H1 (cell line): Measurements from ENCODE around the gene MARK3. TPM values are rescaled to one million over a fixed set of nuclear protein-coding genes. Genes with fewer than 3 reads are reported as not detected.

ENCODE experiments used
- BCL11A ChIP-seq, 2 experiments: IDR thresholded peaks; one replicate each; pipeline ENCODE4 v1.6.1; 2011; ENCODE audit warnings: low read depth in 2 of 2, low read length in 2 of 2, mild to moderate bottlenecking in 2 of 2
- EGR1 ChIP-seq: IDR thresholded peaks from 2 replicates; pipeline ENCODE4 v1.6.1; 2011; ENCODE audit warnings: low read depth, low read length, borderline replicate concordance
- EZH2 ChIP-seq: fragments of 200-600 bp; sonication (generic); IDR thresholded peaks from 2 replicates; pipeline ENCODE4 v1.7.1; 2012; ENCODE audit warnings: low read depth, mild to moderate bottlenecking, moderate library complexity, low read length, inconsistent platforms; ENCODE audit not compliant: severe bottlenecking
- GABPA ChIP-seq: IDR thresholded peaks from 2 replicates; pipeline ENCODE4 v1.6.1; 2011; ENCODE audit warnings: mild to moderate bottlenecking, low read length, moderate library complexity, borderline replicate concordance; ENCODE audit not compliant: insufficient read depth
- GTF2F1 ChIP-seq: IDR thresholded peaks from 2 replicates; pipeline ENCODE4 v1.6.1; 2012; ENCODE audit warnings: low read depth, low read length, improper control_type of control experiment, borderline replicate concordance
- HDAC2 ChIP-seq, 2 experiments: fragments of 300-600 bp in 1 of 2; sonication (generic) in 1 of 2; IDR thresholded peaks; 2 replicates each; pipeline ENCODE4 v1.6.1; 2011 to 2012; ENCODE audit warnings: low read depth in 2 of 2, low read length in 2 of 2, mild to moderate bottlenecking in 2 of 2, moderate library complexity in 2 of 2, borderline replicate concordance in 1 of 2, inconsistent platforms in 1 of 2
- HDAC6 ChIP-seq: IDR thresholded peaks from one replicate; pipeline ENCODE4 v1.7.1; 2012; ENCODE audit warnings: low read depth, mild to moderate bottlenecking, inconsistent platforms, low read length, moderate library complexity
- JUN ChIP-seq: IDR thresholded peaks from 2 replicates; pipeline ENCODE4 v1.6.1; 2011; ENCODE audit warnings: low read depth, mild to moderate bottlenecking, improper control_type of control experiment, low read length
- POLR2AphosphoS5 ChIP-seq: IDR thresholded peaks from 2 replicates; pipeline ENCODE4 v1.6.1; 2011; ENCODE audit warnings: low read depth, low read length
- RBBP5 ChIP-seq: IDR thresholded peaks from 2 replicates; pipeline ENCODE4 v1.7.1; 2012; ENCODE audit warnings: low read depth, mild to moderate bottlenecking, inconsistent platforms, low read length, moderate library complexity, borderline replicate concordance
- RFX5 ChIP-seq: IDR thresholded peaks from 2 replicates; pipeline ENCODE4 v1.6.1; 2011; ENCODE audit warnings: low read depth, low read length, improper control_type of control experiment, borderline replicate concordance
- RNF2 ChIP-seq: fragments of 200-900, 300-1000 bp; sonication (generic); IDR thresholded peaks from 2 replicates; pipeline ENCODE4 v1.7.1; 2016; ENCODE audit warnings: borderline replicate concordance, low read depth, mild to moderate bottlenecking, antibody characterized with exemption, low read length; ENCODE audit not compliant: poor library complexity, severe bottlenecking; ENCODE audit errors: missing control alignments
- SAP30 ChIP-seq: fragments of 300-600 bp; sonication (generic); IDR thresholded peaks from 2 replicates; pipeline ENCODE4 v1.7.1; 2012; ENCODE audit warnings: low read length, moderate library complexity, mild to moderate bottlenecking, inconsistent platforms; ENCODE audit not compliant: insufficient read depth, insufficient replicate concordance
- SUZ12 ChIP-seq: fragments of 200-600 bp; sonication (generic); IDR thresholded peaks from 2 replicates; pipeline ENCODE4 v1.6.1; 2012; ENCODE audit warnings: mild to moderate bottlenecking, inconsistent platforms, low read length, moderate library complexity, mixed read lengths
- ZNF274 ChIP-seq: IDR thresholded peaks from 2 replicates; pipeline ENCODE4 v1.7.0; 2012; ENCODE audit warnings: low read length, borderline replicate concordance; ENCODE audit errors: extremely low read depth
- polyA plus RNA-seq, 7 experiments: library from polyadenylated mRNA; depleted of rRNA in 3 of 7; stranded (reverse) in 5 of 7; unstranded in 2 of 7; fragments of >200 nt in 5 of 7; fragments of 200-250 nt in 2 of 7; gene quantifications; 1 replicate in 5 of 7; 2 replicates in 1 of 7; 4 replicates in 1 of 7; pipeline versions ENCODE4 v1.2.1 to v1.2.3, GENCODE V29; 2011 to 2013; ENCODE audit warnings: missing spikeins in 2 of 7, mixed read lengths in 2 of 7
- total RNA-seq: library from RNA; stranded (reverse); fragmentation: NEBNext Ultra II Directional; extraction: Animal tissue kit (Norgen Biotek cat#: 25700); gene quantifications from 2 replicates; pipeline ENCODE4 v1.2.1, GENCODE V29; 2021
- TF ChIP-seq, protein P1 (sequence below): IDR thresholded peaks from 2 replicates; pipeline ENCODE4 v1.6.1; 2011; ENCODE audit warnings: low read length, improper control_type of control experiment
- TF ChIP-seq, protein P2 (sequence below): IDR thresholded peaks from 2 replicates; pipeline ENCODE4 v1.6.1; 2012; ENCODE audit warnings: inconsistent platforms

Gene MARK3
- total and polyA plus RNA-seq, 2 of the 8 experiments (the other 6 are each of a cell fraction or from before 2014, with no cell fraction given): 39.4 to 76.9 TPM

DNA sequence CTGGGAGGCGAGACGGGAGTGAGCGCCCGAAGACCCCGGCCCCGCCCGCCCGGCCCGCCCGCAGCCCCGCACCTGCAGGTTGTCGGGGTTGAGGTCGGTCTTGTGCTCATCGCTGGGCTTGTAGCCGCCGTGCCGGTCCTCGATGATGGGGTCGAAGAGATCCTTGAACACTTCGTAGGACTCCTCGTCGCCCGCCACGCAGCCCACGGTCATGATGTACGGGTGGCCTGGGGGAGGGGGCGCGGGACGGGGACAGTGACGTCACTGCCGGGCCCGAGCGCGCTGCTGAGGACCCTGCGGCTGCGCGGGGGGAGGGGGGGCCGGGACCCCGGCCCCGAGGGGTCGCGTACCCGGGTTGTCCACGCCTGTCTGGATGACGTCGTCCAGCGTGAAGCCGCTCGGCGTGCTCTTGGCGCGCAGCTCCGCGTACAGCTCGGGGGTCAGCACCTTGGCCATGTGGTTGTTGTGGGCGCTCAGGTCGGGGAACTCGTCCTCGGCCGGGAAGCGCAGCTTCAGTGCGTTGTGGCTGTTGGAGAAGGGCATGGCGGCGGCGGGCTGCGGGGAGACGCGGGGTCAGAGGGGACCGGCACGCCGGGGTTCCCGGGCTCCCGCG is 136.8 kb downstream of the MARK3 start (continued):
- peak in 1 of 2 experiments; percentile 42; a peak in 1 of 4 replicates for TF ChIP-seq HDAC2 (IDR thresholded peaks at IDR 0.05; ENCODE audit: borderline replicate concordance in 1 of 2, low read depth in 2 of 2, low read length in 2 of 2)
- TF ChIP-seq JUN: no peak
- no peak for TF ChIP-seq SUZ12
- no peak for TF ChIP-seq RNF2
- no peak for TF ChIP-seq BCL11A (IDR thresholded peaks at IDR 0.05; ENCODE audit: low read depth in 2 of 2, low read length in 2 of 2)
- no peak; the same call in 1 of the 2 replicates for TF ChIP-seq RBBP5
- no peak for TF ChIP-seq EZH2
- TF ChIP-seq, protein P1, sequence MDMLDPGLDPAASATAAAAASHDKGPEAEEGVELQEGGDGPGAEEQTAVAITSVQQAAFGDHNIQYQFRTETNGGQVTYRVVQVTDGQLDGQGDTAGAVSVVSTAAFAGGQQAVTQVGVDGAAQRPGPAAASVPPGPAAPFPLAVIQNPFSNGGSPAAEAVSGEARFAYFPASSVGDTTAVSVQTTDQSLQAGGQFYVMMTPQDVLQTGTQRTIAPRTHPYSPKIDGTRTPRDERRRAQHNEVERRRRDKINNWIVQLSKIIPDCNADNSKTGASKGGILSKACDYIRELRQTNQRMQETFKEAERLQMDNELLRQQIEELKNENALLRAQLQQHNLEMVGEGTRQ: no peak
- no peak for TF ChIP-seq EGR1
- TF ChIP-seq RFX5: no peak
- no peak for TF ChIP-seq SAP30
- no peak for TF ChIP-seq GTF2F1
- TF ChIP-seq POLR2AphosphoS5: peak; percentile 83
- TF ChIP-seq, protein P2, sequence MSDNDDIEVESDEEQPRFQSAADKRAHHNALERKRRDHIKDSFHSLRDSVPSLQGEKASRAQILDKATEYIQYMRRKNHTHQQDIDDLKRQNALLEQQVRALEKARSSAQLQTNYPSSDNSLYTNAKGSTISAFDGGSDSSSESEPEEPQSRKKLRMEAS: peak; percentile 78
- TF ChIP-seq HDAC6: no peak
- TF ChIP-seq GABPA: no peak
- TF ChIP-seq ZNF274: no peak
